Natural killer cell treated with Interleukin-12 subunit alpha and Interleukin-12 subunit beta and Interleukin-15 and Interleukin-18, amount 100 ng/mL, for 72 hours (primary cell): Measurements from ENCODE around the gene RARA. TPM values are rescaled to one million over a fixed set of nuclear protein-coding genes. Genes with fewer than 3 reads are reported as not detected.

ENCODE experiments used
- ATAC-seq, 2 donors: fragments of 150-1000 bp; cut with Tn5 transposase in 1 of 2; sonication (Bioruptor Pico), chemical (Tn5 transposase) in 1 of 2; 2 replicates each; pipeline ENCODE4 v1.10.0; 2021
- DNase-seq: peaks from one replicate; pipeline ENCODE4 v3.0.0; 2022; ENCODE audit warnings: low spot score
- H3K27ac Mint-ChIP-seq, 2 donors: 1 replicate in 1 of 2; 2 replicates in 1 of 2; pipeline ENCODE4 v1.8.0; 2022; ENCODE audit warnings: mixed read lengths in 2 of 2, mild to moderate bottlenecking in 1 of 2, moderate library complexity in 1 of 2
- H3K27me3 Mint-ChIP-seq, 2 donors: 1 replicate in 1 of 2; 2 replicates in 1 of 2; pipeline ENCODE4 v1.8.0; 2022; ENCODE audit warnings: mixed read lengths in 2 of 2
- H3K36me3 Mint-ChIP-seq: one replicate; pipeline ENCODE4 v1.8.0; 2022; ENCODE audit warnings: mixed read lengths
- H3K4me1 Mint-ChIP-seq, 2 donors: 1 replicate in 1 of 2; 2 replicates in 1 of 2; pipeline ENCODE4 v1.8.0; 2022; ENCODE audit warnings: low read depth in 2 of 2, mixed read lengths in 2 of 2, mild to moderate bottlenecking in 1 of 2
- H3K4me3 Mint-ChIP-seq: one replicate; pipeline ENCODE4 v1.8.0; 2022; ENCODE audit warnings: mixed read lengths
- H3K9me3 Mint-ChIP-seq: 2 replicates; pipeline ENCODE4 v1.8.0; 2022; ENCODE audit warnings: mixed read lengths
- total RNA-seq, 2 donors: library from RNA; stranded (reverse); gene quantifications; one replicate each; pipeline ENCODE4 v1.2.3, GENCODE V29; 2022

The RARA gene
- total RNA-seq, 2 donors from 2014 or later, result 26.4 to 37.8 TPM

DNA sequence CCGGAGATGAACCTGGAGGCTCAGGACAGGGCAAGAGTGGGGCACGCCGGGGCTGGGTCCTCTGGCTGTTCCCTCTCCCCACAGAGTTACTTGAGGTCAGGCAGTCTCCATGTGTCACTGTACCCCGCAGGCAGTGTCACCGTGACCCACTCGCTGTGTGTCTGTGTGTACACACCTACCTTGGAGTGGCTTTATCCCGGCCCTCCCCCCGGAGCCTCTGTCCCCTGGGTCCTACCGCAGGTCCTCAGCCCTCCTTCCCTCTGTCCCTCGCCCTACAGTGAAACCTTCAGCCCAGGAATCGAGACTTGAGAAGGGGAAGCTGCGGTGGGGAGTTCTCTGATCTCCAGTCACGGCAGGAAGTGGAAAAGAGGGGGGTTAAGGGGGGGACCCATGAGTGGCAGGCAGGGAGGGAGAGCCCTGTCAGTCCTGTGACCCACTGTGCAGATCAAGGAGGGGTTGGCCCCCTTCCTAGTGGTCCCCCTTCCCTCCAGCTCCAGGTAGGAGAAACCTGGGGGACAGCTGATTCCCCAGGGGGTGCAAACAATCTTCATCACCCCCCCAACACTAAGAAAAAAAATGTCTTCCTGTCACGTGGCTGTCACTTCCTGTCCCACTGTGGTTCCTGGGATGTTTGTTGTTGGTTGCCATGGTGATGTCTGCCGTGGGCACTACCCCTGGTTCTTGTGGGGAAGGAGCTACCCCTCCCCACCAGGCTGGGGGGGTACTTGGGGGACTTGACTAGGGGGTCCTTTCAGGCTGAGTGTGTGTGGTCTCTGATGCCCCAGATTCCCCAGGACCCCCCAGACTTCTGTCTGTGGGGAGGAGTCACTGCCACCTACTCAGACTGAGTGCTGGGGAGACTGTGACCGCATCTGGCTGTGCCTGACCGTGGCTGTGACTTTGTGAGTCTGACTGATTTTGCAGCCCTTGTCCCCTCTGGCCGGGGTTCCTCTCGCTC, 13.7 kb downstream of the RARA start:
- ATAC-seq, result peak; percentile 69 to 76
- Mint-ChIP-seq H3K27me3 (no peaks in the 10 kb centered on the region), H3K4me1 (peaks cover 82 to 94% of the 10 kb centered on the region in 2 donors)

GRCh38 chr17:40323391-40324381, 14.7 kb downstream of the RARA start:
- Mint-ChIP-seq H3K4me1 (peaks cover 82 to 94% of the 10 kb centered on the region in 2 donors), H3K27me3 (no peaks in the 10 kb centered on the region), H3K27ac (peak overlapping the region; percentile 98 to 99), H3K36me3 (no peaks in the 10 kb centered on the region), H3K4me3 (peak overlapping the region; percentile 93), H3K9me3 (no peaks in the 10 kb centered on the region)
- peak; percentile 82 for DNase-seq
- ATAC-seq, result peak; percentile 28 to 40

More for the DNA sequence above, 13.7 kb downstream of the RARA start:
- no peaks in the 10 kb centered on the region for H3K9me3 Mint-ChIP-seq
- H3K36me3 Mint-ChIP-seq, result no peaks in the 10 kb centered on the region
- peak overlapping the region; percentile 93 for H3K4me3 Mint-ChIP-seq
- H3K27ac Mint-ChIP-seq, result peak overlapping the region; percentile 98 to 99
- peak; percentile 90 for DNase-seq

DNA sequence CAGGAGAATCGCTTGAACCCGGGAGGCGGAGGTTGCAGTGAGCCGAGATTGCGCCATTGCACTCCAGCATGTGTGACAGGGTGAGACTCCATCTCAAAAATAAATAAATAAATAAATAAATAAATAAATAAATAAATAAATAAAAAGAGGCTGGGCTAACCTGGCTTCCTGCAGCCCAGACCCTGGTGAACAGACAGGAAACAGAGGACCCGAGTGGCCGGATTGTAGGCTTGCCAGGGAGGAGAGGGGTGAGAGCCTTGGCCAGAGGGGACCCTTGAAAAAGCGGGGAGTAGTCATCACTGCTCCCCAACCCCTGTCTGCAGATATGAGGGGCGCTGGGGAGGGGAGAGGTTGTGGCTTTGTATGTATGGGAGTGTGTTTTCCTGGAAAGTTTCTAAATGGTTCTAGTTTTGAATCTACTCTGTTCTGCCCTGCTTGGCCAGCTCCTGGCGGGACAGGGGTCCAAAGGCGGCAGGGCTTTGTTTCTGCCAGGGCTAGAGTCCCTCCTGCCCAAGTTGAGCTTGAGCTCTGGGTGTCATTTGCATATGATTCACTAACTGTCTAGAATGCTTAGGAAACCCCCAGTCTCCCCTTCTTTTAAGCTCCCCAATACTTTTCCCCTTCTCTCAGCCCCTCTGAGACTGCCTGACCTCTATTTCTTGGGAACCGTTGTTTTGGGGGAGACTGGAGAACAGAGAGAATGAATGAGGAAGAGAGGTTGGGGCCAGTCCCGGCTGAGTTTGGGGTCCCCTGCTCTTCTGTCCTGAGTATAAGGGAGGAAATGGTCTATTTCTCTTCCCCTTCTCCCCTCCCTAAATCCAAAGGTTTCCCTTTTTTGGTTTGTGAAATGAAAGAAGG, 16.4 kb downstream of the RARA start:
- H3K4me1 Mint-ChIP-seq, result peaks cover 74 to 91% of the 10 kb centered on the region in 2 donors
- H3K9me3 Mint-ChIP-seq, result no peaks in the 10 kb centered on the region
- ATAC-seq (no peak), DNase-seq (no peak)
- H3K27ac Mint-ChIP-seq, result peak overlapping the region; percentile 98 to 99
- peak overlapping the region; percentile 93 for H3K4me3 Mint-ChIP-seq
- H3K27me3 Mint-ChIP-seq, result no peaks in the 10 kb centered on the region
- no peaks in the 10 kb centered on the region for H3K36me3 Mint-ChIP-seq

GRCh38 chr17:40326014-40326831, 17.2 kb downstream of the RARA start:
- H3K4me1 Mint-ChIP-seq, result peaks cover 73 to 88% of the 10 kb centered on the region in 2 donors
- DNase-seq, result peak; percentile 75
- peak overlapping the region; percentile 98 to 99 for H3K27ac Mint-ChIP-seq
- H3K36me3 Mint-ChIP-seq, result no peaks in the 10 kb centered on the region
- no peaks in the 10 kb centered on the region for H3K9me3 Mint-ChIP-seq
- peak; percentile 36 to 50 for ATAC-seq
- no peaks in the 10 kb centered on the region for H3K27me3 Mint-ChIP-seq
- H3K4me3 Mint-ChIP-seq, result peak overlapping the region; percentile 93

GRCh38 chr17:40326832-40327199, 17.8 kb downstream of the RARA start:
- H3K27ac Mint-ChIP-seq, result peak overlapping the region; percentile 98 to 99
- no peaks in the 10 kb centered on the region for H3K9me3 Mint-ChIP-seq
- DNase-seq (no peak), ATAC-seq (no peak)
- no peaks in the 10 kb centered on the region for H3K27me3 Mint-ChIP-seq
- H3K36me3 Mint-ChIP-seq, result no peaks in the 10 kb centered on the region
- peaks cover 75 to 87% of the 10 kb centered on the region in 2 donors for H3K4me1 Mint-ChIP-seq
- peak overlapping the region; percentile 93 for H3K4me3 Mint-ChIP-seq

DNA sequence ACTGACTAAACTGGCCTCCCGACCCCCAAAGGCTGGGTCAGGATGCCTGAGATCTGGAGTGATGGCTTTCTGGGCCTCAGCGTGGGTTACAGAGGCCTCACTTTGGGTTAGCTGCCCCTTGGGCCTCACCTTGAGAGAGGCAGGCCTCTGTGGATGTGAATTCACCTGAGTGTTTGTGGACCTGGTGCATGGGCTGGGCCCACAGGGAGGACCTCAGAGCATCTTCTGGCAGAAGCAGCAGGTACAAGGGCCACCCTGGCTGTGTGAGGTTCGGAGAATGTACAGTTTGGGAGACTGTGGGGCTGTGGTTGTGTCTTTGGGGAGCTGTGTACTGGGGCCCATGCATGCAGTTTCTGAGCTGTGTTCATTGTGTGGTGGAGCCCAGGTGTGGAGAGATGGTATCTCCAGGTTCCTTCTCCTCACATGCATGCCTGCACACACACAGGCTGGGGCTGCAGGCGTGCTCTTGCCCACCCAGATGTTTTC, 18.3 kb downstream of the RARA start:
- Mint-ChIP-seq H3K9me3 (no peaks in the 10 kb centered on the region), H3K36me3 (no peaks in the 10 kb centered on the region), H3K27ac (peak overlapping the region; percentile 98 to 99), H3K4me1 (peaks cover 70 to 82% of the 10 kb centered on the region in 2 donors), H3K4me3 (peak overlapping the region; percentile 18), H3K27me3 (no peaks in the 10 kb centered on the region)
- no peak for DNase-seq
- ATAC-seq, result no peak

DNA sequence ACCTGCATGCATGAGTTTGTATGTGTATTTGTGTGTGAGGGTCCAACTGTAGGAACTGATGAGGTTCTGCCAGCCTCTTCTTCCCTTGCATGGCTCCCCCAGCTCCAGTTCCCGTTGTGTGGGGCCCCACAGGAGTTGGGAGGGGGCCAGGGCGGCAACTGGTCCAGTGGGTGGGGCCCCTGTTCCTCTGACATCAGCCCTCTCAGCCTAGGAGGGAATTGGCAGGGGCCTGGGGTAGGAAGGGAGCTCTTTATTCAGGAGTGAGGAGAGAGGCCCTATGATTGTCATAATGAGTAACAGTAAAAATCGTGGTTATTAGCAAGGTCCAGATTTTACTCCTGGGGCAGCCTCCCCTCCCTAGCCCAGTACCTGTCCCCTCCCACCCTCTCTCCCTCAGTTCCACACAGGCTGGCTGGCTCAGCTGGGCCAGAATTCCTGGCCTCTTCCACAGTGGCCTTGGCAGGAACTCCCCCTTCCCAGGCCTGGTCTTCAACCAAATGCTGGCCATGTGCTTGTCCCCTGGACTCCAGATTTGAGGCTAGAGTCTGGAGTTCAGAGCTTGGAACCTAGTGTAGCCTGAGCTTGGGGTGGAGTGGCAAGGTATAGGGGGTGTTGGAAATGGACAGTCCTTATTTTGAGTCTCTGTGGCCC, 18.9 kb downstream of the RARA start:
- DNase-seq, result no peak
- ATAC-seq, result no peak
- peak overlapping the region; percentile 98 to 99 for H3K27ac Mint-ChIP-seq
- H3K36me3 Mint-ChIP-seq, result no peaks in the 10 kb centered on the region
- H3K27me3 Mint-ChIP-seq, result no peaks in the 10 kb centered on the region
- peaks cover 69 to 76% of the 10 kb centered on the region in 2 donors for H3K4me1 Mint-ChIP-seq
- peak overlapping the region; percentile 18 for H3K4me3 Mint-ChIP-seq
- H3K9me3 Mint-ChIP-seq, result no peaks in the 10 kb centered on the region

DNA sequence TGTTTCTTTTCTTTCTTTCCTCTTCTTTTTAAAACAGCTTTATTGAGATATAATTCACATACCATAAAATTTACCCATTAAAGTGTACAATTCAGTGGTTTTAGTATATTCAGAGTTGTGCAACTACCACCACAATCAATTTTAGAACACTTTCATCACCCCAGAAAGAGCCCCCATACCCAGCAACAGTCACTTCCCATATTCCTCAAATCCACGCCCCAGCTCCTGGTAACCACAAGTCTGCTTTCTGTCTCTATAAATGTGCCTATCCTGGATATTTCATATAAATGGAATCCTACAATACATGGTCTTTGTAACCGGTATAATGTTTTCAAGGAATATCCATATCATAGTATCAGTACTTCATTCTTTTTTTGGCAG, 19.4 kb downstream of the RARA start:
- Mint-ChIP-seq H3K4me1 (peaks cover 63 to 71% of the 10 kb centered on the region in 2 donors), H3K36me3 (no peaks in the 10 kb centered on the region), H3K4me3 (peak overlapping the region; percentile 8), H3K27me3 (no peaks in the 10 kb centered on the region), H3K9me3 (no peaks in the 10 kb centered on the region), H3K27ac (peak overlapping the region; percentile 98 to 99)
- no peak for ATAC-seq
- no peak for DNase-seq

GRCh38 chr17:40329839-40330794, 21.1 kb downstream of the RARA start:
- H3K9me3 Mint-ChIP-seq, result no peaks in the 10 kb centered on the region
- DNase-seq (no peak), ATAC-seq (peak; percentile 3 to 43)
- H3K4me3 Mint-ChIP-seq, result peak overlapping the region; percentile 64
- no peaks in the 10 kb centered on the region for H3K36me3 Mint-ChIP-seq
- H3K27ac Mint-ChIP-seq, result peak overlapping the region; percentile 10 to 29
- no peaks in the 10 kb centered on the region for H3K27me3 Mint-ChIP-seq
- peaks cover 58 to 60% of the 10 kb centered on the region in 2 donors for H3K4me1 Mint-ChIP-seq

DNA sequence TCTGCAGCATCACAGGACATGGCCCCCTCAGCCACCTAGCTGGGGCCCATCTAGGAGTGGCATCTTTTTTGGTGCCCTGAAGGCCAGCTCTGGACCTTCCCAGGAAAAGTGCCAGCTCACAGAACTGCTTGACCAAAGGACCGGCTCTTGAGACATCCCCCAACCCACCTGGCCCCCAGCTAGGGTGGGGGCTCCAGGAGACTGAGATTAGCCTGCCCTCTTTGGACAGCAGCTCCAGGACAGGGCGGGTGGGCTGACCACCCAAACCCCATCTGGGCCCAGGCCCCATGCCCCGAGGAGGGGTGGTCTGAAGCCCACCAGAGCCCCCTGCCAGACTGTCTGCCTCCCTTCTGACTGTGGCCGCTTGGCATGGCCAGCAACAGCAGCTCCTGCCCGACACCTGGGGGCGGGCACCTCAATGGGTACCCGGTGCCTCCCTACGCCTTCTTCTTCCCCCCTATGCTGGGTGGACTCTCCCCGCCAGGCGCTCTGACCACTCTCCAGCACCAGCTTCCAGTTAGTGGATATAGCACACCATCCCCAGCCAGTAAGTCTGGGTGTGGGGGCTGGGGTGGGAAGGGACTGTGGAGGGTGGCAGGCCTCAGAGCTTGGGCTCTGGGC, 22.0 kb downstream of the RARA start:
- peak overlapping the region; percentile 56 for H3K4me3 Mint-ChIP-seq
- H3K36me3 Mint-ChIP-seq, result no peaks in the 10 kb centered on the region

More for the DNA sequence above, 22.0 kb downstream of the RARA start:
- DNase-seq (no peak), ATAC-seq (no peak)
- H3K9me3 Mint-ChIP-seq, result no peaks in the 10 kb centered on the region
- H3K4me1 Mint-ChIP-seq, result peaks cover 51 to 54% of the 10 kb centered on the region in 2 donors
- H3K27ac Mint-ChIP-seq, result peak overlapping the region; percentile 10 to 29
- no peaks in the 10 kb centered on the region for H3K27me3 Mint-ChIP-seq
